Adrenal gland (tissue), 5 donors: Measurements from ENCODE around the gene CATSPERB.

ENCODE experiments used
- POLR2A ChIP-seq, 2 donors: fragments of 450-650 bp; IDR thresholded peaks; one replicate each; pipeline ENCODE4 v1.6.1; 2017; ENCODE audit warnings: antibody characterized with exemption in 2 of 2, mild to moderate bottlenecking in 2 of 2, moderate library complexity in 1 of 2
- TF ChIP-seq, protein P1 (sequence below), 6 experiments: fragments of 450-650 bp in 4 of 6; fragments of 200-600 bp in 2 of 6; sonication (generic) in 1 of 6; IDR thresholded peaks; 1 replicate in 5 of 6; 2 replicates in 1 of 6; pipeline versions ENCODE4 v1.5.1 to v1.8.0; 2016 to 2021; ENCODE audit warnings: antibody characterized with exemption in 6 of 6, mild to moderate bottlenecking in 2 of 6, moderate library complexity in 1 of 6
- donor health status: DM: no; HTN: no; CAD: no.

DNA sequence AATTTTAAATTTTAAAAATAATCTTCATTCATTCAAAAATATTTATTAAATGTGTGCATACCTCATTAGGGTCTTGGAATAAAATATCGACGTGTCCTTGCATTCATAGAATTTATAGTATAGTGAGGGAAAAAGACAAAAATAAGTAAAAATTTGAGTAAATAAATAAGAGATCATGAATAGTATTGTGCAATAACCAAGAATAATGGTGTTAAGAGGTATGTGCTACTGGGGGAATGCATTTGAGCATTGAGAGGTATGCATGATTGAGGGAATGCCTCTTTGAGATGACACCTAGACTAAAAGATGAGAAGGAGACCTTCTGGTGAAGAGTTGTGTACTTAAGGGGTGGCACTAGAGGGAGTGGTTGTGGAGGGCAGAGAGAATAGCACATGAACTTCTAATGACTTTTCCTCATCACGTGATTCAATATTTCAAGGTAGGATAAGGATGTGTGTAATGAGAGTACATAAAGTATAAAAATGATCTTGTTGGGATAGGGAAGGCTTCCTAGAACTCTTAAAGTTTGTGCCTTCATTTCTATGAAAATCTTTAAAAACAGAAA, 18.8 kb upstream of the CATSPERB start:
- TF ChIP-seq, protein P1, sequence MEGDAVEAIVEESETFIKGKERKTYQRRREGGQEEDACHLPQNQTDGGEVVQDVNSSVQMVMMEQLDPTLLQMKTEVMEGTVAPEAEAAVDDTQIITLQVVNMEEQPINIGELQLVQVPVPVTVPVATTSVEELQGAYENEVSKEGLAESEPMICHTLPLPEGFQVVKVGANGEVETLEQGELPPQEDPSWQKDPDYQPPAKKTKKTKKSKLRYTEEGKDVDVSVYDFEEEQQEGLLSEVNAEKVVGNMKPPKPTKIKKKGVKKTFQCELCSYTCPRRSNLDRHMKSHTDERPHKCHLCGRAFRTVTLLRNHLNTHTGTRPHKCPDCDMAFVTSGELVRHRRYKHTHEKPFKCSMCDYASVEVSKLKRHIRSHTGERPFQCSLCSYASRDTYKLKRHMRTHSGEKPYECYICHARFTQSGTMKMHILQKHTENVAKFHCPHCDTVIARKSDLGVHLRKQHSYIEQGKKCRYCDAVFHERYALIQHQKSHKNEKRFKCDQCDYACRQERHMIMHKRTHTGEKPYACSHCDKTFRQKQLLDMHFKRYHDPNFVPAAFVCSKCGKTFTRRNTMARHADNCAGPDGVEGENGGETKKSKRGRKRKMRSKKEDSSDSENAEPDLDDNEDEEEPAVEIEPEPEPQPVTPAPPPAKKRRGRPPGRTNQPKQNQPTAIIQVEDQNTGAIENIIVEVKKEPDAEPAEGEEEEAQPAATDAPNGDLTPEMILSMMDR (IDR thresholded peaks at IDR 0.05) = no peak
- no peak for TF ChIP-seq POLR2A (IDR thresholded peaks at IDR 0.05)
